GM18519 (cell line): Measurements from ENCODE around the gene PGAP2.
"Not testable (repeated sequence)": the region's sequence is repeated elsewhere in the genome, so short reads cannot be mapped to it uniquely, and the experiment has no call there.

ENCODE experiments used
- ATAC-seq: cut with Tn5 transposase; IDR thresholded peaks from one replicate; pipeline ENCODE4 v1.9.1; 2021; ENCODE audit warnings: mild to moderate bottlenecking, moderate library complexity; ENCODE audit not compliant: unreplicated experiment, low FRiP score

Gene PGAP2

DNA sequence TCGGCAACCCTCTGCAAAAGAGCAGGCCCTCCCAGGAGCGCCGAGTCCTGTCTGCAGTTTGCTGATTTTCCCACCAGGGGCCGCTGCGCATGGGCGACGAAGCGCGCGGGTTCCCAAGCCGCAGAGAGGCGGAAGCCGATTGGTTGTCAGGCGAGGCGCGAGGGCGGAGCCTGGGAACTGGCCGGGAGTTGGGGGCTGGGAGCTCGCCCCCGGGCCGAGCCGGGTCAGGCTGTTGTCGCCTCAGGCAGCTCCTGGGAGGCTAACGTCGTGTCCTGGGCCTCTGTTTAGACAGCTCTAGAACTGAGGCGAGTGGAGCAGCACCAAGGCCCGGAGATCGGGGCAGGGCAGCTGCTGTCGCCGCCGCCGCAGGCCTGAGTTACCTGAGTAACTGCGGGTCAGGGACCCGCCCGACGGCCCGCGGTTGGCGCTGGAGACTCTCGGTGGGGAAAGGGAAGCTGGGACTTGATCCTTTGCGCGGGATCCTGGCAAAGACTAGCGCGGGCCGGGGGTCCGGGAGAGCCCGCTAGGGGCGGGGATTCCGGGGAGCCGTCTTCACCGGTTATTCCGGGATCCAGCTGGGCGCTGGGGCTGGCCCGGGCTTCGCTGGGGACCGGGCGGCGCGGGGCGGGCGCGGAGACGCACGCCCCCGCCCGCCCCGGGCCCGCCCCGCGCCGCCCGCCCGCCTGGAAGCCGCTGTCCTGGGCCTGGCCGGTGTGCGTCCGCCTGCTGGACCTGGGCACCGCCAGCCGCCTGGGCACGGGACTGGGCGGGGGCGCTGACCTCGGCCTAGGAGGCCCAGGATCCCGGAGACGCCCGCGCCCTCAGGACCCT, 46.8 kb downstream of the PGAP2 start, which contains the start of gene STIM1:
TSS of gene STIM1 (plus strand) at position 688 of the 831 bp plus-strand sequence. CDS start 607 bp downstream, outside the sequence.
- ATAC-seq: peak; percentile 44

DNA sequence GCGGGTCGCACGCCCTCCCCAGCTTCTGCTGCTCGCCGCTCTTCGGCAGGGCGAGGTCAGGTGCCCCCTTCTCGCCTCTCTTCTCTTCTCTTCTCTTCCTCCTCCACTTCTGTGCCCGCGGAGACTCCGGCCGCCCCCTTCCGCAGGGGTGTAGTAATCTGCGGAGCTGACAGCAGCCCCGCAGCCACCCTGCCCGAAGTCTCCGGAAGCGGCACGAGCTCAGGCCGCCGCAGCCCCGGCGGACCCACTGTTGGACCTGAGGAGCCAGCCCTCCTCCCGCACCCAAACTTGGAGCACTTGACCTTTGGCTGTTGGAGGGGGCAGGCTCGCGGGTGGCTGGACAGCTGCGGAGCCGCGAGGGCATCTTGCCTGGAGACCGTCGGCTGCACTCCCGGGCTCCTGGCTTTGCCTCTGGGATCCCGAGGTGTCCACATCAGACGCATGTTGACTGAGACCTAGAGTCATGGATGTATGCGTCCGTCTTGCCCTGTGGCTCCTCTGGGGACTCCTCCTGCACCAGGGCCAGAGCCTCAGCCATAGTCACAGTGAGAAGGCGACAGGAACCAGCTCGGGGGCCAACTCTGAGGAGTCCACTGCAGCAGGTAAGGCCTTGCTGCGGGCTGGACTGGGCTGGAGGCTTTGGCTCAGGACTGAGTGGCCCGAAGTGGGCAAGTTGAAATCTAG, 47.6 kb downstream of the PGAP2 start:
- peak; percentile 8 for ATAC-seq

DNA sequence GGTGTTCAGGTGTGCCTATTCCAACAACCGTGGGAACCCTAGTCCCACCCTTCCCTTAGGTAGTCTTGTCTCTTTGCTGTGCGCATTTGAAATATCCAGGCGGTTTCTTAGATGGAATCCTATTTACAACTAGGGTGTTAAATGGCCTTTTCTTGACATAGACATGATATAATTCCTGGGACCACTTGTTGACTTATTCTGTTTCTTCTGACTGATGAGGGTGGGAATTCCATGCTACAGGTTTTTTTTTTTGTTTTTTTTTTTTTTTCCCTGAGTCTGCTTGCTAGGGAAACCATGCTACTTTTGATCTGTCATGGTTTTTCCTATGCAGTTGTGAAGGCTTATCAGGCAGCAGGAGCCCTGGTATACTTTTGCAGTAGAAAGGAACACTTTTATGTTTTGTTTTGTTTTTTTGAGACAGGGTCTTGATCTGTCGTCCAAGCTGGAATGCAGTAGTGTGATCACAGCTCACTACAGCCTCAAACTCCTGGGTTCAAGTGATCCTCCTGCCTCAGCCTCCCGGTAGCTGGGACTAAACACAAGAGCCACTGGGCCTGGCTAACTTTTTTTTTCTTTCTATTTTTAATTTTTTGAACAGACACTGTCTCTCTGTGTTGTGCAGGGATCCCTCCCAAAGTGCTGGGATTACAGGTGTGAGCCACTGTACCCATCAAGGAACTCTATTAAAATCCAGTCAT, 48.6 kb downstream of the PGAP2 start:
- ATAC-seq: no peak

DNA sequence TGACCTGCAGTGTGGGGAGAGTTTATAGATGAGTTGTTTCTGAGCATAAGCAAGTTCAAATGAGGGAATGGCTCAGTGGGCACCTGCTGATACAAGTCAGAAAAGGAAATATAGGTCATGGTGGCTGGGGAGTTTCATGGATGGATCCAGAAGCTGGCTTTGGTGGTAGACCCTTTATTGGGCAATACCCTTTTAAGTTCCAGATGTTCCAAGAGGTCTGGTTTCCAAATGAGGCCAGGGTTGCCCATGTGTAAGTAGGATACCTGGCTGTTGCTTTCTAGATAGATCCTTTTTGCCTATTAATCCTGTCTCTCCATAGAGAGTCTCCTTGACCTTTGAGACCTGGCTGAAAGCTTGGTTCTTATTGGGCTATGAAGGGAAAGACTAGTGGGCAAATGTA, 49.3 kb downstream of the PGAP2 start:
- ATAC-seq: no peak

DNA sequence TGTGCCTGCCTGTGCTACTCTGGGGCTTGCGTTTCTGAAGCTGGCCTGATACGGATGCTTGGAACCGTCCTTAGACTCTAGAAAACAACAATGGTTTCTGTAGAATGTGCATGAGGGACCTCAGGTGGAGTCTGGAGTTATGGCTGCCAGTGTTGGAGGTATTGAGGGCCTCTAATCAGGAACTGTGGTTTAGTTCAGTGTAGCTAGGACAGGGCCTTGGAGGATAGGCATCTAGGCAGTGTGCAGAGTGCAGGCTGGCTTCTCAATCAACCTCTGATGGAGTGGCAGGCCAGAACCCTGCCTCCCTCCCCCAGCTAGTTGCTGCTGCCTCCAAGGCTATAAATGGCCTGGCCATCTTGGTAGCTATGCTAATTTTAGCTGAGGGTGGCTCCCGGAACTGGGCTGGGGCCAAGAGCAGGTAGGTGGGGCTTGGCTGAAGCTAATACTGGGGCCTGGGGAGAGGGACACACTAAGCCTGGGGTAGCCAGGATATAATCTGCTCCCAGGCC, 51.1 kb downstream of the PGAP2 start:
- ATAC-seq: peak; percentile 29

DNA sequence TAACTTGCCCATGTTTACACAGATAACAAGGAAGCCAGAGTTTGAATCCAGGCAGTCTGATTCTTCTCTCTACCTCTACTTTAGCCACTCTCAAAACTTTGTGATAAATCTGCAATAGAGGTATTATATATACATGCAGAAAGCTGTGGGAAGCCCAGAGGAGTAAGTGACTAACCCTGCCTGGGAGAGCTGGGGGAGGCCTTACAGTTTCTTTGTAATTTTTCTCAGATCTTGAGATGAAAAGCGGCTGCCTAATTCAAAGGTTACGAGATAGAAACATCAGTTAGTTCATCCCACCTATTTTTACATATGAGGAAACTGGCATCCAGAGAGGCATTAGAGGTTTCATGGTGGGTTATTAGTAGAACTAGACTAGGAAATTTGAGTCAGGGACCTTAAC, 52.0 kb downstream of the PGAP2 start:
- no peak for ATAC-seq

DNA sequence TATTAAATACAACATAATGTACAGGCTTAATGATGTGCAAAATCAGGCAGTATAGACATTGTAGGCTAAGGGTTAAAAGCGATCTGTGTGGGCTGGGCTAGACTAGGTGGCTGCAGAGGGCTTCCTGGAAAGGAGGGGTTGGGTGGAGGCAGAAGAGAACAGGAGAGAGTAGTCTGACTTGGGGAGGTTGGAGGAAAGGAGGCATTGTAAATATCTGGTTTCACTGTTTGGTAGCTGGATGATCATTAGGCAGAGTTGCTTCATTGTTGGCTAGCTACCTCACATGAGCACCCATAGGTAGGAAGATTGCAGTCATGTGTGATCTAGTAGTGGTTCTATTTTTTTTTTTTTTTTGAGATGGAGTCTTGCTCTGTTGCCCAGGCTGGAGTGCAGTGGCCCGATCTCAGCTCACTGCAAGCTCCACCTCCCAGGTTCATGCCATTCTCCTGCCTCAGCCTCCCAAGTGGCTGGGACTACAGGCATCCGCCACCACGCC, 52.6 kb downstream of the PGAP2 start:
- not testable (repeated sequence) for ATAC-seq

DNA sequence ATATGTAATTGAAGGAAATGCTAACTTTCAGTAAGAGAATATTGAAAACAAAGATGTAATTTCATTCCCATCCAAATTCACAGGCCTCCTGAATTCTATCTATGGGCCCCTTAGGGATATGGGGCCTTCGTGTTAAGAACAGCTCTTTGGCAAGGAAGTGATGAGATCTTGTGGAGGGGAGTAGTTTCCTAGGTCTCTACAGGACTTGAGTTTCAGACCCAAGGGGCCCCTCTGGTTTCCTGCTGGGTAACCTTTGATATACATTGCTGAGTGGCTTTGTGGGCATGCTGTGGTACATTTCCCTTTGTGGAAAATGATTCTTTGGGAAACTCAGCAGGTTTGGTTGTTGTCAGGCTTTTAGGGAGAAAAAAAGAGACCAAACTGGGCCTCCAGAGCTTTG, 53.3 kb downstream of the PGAP2 start:
- no peak for ATAC-seq

DNA sequence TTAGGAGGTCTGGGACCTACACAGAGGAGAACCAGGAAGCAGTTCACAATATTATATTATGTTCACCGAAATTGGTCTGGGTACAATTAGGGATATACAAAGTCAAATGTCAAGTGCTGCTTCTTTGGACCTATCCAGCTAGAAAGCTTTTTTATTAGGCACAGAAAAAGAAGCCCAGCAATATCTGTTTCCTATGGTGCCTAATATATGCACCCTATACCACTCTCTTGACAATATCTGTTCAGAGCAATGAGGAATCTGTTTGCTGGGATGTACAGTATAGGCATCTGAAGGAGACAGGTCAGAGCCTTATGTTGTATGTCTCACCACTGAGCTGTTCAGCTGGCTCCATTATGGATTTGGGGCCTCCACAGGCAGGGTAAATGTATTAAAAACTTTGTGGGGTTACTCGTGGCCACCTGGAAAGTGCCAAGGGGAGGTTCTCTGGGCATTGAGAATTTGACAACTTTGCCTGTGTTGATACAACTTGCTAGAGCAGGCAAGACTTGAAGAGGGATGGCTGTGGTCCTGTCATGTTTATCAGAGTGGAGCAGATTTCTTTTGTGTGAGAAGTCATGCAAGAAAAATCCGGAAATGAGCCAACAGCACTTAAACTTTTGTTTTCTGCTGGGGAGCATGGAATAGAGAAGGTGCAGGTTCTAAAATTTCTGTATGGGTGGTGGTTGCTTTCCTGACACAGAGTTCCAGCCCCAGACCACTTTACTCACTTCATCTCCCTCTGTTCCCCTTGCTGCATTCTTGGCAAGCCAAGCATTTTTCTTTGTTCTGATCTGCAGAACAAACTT, 57.2 kb downstream of the PGAP2 start:
- ATAC-seq: no peak

DNA sequence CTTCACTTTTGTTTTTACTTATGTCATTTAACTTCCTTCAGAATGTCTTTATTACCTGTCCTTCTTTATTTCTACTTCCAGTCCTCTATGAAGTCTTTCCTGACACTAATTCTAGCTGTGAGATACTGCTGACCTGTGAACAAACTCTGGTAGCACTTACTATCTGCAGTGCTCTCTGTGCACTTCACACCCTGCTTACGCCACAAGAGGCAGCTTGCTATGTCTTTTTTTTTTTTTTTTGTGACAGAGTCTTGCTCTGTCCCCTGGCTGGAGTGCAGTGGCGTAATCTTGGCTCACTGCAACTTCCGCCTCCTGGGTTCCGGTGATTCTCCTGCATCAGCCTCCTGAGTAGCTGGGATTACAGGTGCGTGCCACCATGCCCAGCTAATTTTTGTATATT, 57.8 kb downstream of the PGAP2 start:
- no peak for ATAC-seq

DNA sequence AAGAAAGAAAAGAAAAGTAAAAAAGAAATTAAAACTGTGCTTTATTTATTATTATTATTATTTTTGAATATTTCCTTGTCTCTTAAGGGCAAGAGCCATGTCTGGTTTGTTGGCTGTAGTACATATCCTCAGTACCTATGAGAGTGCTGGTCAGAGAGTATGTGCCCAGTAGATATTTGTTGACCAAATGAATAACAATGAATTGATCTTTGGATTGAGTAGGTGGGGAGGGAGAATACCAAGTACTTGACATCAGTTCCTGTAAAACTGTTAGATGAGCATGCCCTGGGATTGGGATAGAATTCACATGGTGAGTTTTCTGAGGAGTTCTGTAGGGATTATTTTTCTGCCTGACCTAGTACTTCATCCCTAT, 58.5 kb downstream of the PGAP2 start:
- no peak for ATAC-seq

DNA sequence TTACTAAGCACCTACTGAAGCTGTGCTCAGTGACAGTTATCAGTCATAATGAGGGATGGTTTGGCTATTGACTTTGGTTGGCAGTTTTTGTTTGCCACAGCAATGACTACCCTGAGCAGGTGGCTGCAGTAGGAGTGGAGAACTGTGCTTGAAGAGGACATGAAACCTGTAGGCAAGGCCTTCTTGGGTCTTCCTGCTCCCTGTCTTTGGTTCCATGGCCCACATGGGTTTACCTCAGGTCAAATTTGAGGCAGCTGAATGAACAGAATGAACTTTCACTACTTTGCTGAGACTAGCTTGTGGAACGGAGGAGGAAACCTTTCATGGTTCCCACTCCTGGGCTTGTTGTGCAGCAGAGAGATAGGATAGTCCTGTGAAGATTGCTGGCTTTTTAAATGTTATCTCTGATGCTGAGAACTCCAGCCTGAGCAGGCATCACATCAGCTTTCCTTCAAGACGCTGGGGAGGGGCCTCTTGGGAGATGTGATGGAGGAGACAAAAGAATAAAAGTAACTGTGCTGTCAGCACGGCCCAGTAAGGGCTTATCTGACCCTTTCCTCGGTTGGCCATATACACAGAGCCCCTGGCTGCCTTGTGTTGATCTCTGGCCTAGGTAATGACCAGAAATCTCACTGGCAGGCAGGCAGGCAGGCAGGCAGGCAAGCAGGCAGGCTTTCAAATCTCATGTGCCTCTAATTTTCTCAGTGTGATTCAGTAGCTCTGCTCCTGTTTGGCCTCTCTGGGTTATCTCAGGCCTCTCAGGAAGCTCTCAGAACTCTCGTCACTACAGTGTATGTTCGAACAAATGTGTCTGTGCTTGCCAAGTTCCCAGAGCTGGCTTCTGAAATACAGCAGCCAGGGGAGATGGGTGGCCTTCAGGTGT, 59.1 kb downstream of the PGAP2 start:
- ATAC-seq: peak; percentile 40

DNA sequence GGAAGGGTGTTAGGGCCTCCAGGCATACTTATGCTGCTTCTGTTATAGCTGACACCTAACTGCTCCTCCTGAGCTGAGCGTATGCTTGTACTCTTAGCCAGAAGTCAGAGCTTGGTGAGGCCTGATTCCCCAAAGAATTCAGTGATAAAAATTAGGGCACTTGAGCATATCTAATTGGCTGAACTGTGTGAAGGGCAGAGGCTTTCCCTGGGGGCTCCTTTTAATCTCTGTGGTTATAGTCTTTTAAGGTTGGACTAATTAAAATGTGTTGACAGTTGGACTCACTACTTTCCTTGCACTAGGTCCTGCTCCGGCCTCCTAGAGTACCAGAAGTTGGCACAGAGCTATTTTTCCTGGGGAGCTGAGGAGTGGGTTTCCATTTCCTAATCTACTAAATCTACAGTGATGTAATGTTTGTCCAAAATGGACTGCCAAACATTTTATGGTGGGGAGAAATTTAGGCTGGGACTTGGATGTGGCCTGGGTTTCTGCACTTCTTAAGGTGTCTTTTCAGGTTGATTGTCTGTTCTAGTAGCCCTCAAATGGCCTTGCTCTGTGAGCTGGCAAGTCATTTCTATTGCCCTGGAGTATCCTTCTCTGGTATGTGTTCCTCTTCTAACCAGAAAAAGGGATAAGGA, 65.5 kb downstream of the PGAP2 start:
- no peak for ATAC-seq
